IMR-90 (cell line): ENCODE measurements around the gene LRRC55. TPM values are rescaled to one million over a fixed set of nuclear protein-coding genes. Genes with fewer than 3 reads are reported as not detected.

Experiments used
- ATAC-seq: fragments of 200-7000 bp; cut with Tn5 transposase; 2 replicates; pipeline ENCODE4 v1.9.1; 2020; ENCODE audit warnings: low read depth, mild to moderate bottlenecking, moderate library complexity
- BruUV-seq: library from RNA; stranded (reverse); fragments of 400-500 nt; replicated peaks from 2 replicates; lab custom pipeline; 2021; lab: Mats Ljungman, UMichigan
- CTCF ChIA-PET: fragments of 300-600 bp; formaldehyde crosslinking; extraction: SDS; loops from one replicate; lab custom pipeline; 2021; ENCODE audit warnings: antibody characterized with exemption; lab: Yijun Ruan, JAX
- POLR2A ChIA-PET: fragments of 300-600 bp; sonication (Branson Sonifier 250); formaldehyde crosslinking; loops from one replicate; lab custom pipeline; 2022; ENCODE audit warnings: antibody characterized with exemption; ENCODE audit not compliant: unreplicated experiment; lab: Charles Lee
- DNase-seq: peaks from one replicate; pipeline ENCODE4 v3.0.0; 2013
- H2AFZ ChIP-seq: replicated peaks from 2 replicates; pipeline ENCODE3; 2013; ENCODE audit warnings: low read length, mild to moderate bottlenecking; ENCODE audit not compliant: poor library complexity
- H2AK5ac ChIP-seq: 2 replicates; pipeline ENCODE4 v1.6.1; 2013; ENCODE audit warnings: low read depth, low read length, inconsistent platforms
- H2AK9ac ChIP-seq: replicated peaks from 2 replicates; pipeline ENCODE3; 2013; ENCODE audit warnings: mild to moderate bottlenecking, low read depth, low read length, moderate library complexity; ENCODE audit not compliant: poor library complexity
- H2BK120ac ChIP-seq: 2 replicates; pipeline ENCODE4 v1.6.1; 2013; ENCODE audit warnings: low read depth, low read length, inconsistent platforms
- H2BK15ac ChIP-seq: 3 replicates; pipeline ENCODE4 v1.6.1; 2013; ENCODE audit warnings: low read depth, low read length, inconsistent platforms
- H2BK20ac ChIP-seq: 2 replicates; pipeline ENCODE4 v1.6.1; 2013; ENCODE audit warnings: low read depth, mild to moderate bottlenecking, inconsistent platforms, low read length, moderate library complexity
- H2BK5ac ChIP-seq: 2 replicates; pipeline ENCODE4 v1.6.1; 2013; ENCODE audit warnings: mild to moderate bottlenecking, low read depth, low read length, inconsistent platforms; ENCODE audit not compliant: poor library complexity, severe bottlenecking
- H3K14ac ChIP-seq: replicated peaks from 2 replicates; pipeline ENCODE4 v1.6.1; 2013; ENCODE audit warnings: low read depth, low read length, inconsistent platforms
- H3K18ac ChIP-seq: 2 replicates; pipeline ENCODE4 v1.6.1; 2013; ENCODE audit warnings: low read depth, low read length, control low read depth
- H3K23ac ChIP-seq: 2 replicates; pipeline ENCODE4 v1.6.1; 2013; ENCODE audit warnings: low read depth, low read length, inconsistent platforms
- H3K27ac ChIP-seq: 2 replicates; pipeline ENCODE4 v1.5.1; 2013; ENCODE audit warnings: mild to moderate bottlenecking, control low read depth, low read length; ENCODE audit not compliant: insufficient read depth
- H3K27me3 ChIP-seq: 2 replicates; pipeline ENCODE4 v1.6.1; 2013; ENCODE audit warnings: low read length; ENCODE audit not compliant: control insufficient read depth, insufficient read depth
- H3K36me3 ChIP-seq: 2 replicates; pipeline ENCODE4 v1.6.1; 2013; ENCODE audit warnings: low read length, mixed read lengths; ENCODE audit not compliant: control insufficient read depth, insufficient read depth
- H3K4ac ChIP-seq: 2 replicates; pipeline ENCODE4 v1.6.1; 2013; ENCODE audit warnings: low read depth, low read length, inconsistent platforms
- H3K4me1 ChIP-seq: 2 replicates; pipeline ENCODE4 v1.6.1; 2013; ENCODE audit warnings: low read length, mixed read lengths; ENCODE audit not compliant: control insufficient read depth, insufficient read depth
- H3K4me2 ChIP-seq: 2 replicates; pipeline ENCODE4 v1.6.1; 2013; ENCODE audit warnings: low read depth, mild to moderate bottlenecking, control low read depth, low read length, moderate library complexity
- H3K4me3 ChIP-seq: 2 replicates; pipeline ENCODE4 v1.5.1; 2013; ENCODE audit warnings: low read depth, mild to moderate bottlenecking, control low read depth, low read length, moderate library complexity; ENCODE audit not compliant: insufficient read depth
- H3K56ac ChIP-seq: 2 replicates; pipeline ENCODE4 v1.6.1; 2013; ENCODE audit warnings: low read length, inconsistent platforms; ENCODE audit not compliant: insufficient read depth; ENCODE audit errors: extremely low read depth
- H3K79me1 ChIP-seq, 2 experiments: 2 replicates each; pipeline ENCODE4 v1.6.1; 2013; ENCODE audit warnings: low read length in 2 of 2, inconsistent platforms in 1 of 2, low read depth in 1 of 2
- H3K9ac ChIP-seq: 2 replicates; pipeline ENCODE4 v1.6.1; 2013; ENCODE audit warnings: low read depth, low read length, control low read depth
- H3K9me1 ChIP-seq: 2 replicates; pipeline ENCODE4 v1.6.1; 2013; ENCODE audit warnings: low read length, inconsistent platforms; ENCODE audit not compliant: insufficient read depth
- H3K9me3 ChIP-seq: 2 replicates; pipeline ENCODE4 v1.6.1; 2013; ENCODE audit warnings: low read length; ENCODE audit not compliant: control insufficient read depth, insufficient read depth
- H4K20me1 ChIP-seq: 2 replicates; pipeline ENCODE4 v1.6.1; 2013; ENCODE audit warnings: low read length, inconsistent platforms; ENCODE audit not compliant: insufficient read depth
- H4K5ac ChIP-seq: 2 replicates; pipeline ENCODE4 v1.6.1; 2013; ENCODE audit warnings: mild to moderate bottlenecking, low read depth, low read length, control low read depth
- H4K8ac ChIP-seq, 2 experiments: 2 replicates each; pipeline ENCODE4 v1.6.1; 2013; ENCODE audit warnings: low read depth in 2 of 2, low read length in 2 of 2, control low read depth in 1 of 2, inconsistent platforms in 1 of 2
- H4K91ac ChIP-seq: 2 replicates; pipeline ENCODE4 v1.6.1; 2013; ENCODE audit warnings: low read depth, low read length, inconsistent platforms; ENCODE audit not compliant: insufficient read depth
- BHLHE40 ChIP-seq: fragments of 150-350 bp; IDR thresholded peaks from 2 replicates; pipeline ENCODE4 v1.6.1; 2016; ENCODE audit warnings: mild to moderate bottlenecking, low read depth, low read length
- CEBPB ChIP-seq: IDR thresholded peaks from 2 replicates; pipeline ENCODE4 v1.6.1; 2012; ENCODE audit warnings: low read depth, low read length, improper control_type of control experiment
- CHD1 ChIP-seq: IDR thresholded peaks from 2 replicates; pipeline ENCODE4 v1.6.1; 2012; ENCODE audit warnings: low read depth, low read length, improper control_type of control experiment
- FOS ChIP-seq: fragments of 150-350 bp; IDR thresholded peaks from 2 replicates; pipeline ENCODE4 v1.6.1; 2016; ENCODE audit warnings: low read depth, low read length
- MAFK ChIP-seq: IDR thresholded peaks from 2 replicates; pipeline ENCODE4 v1.6.1; 2012; ENCODE audit warnings: low read depth, low read length, improper control_type of control experiment
- MAZ ChIP-seq: IDR thresholded peaks from 2 replicates; pipeline ENCODE4 v1.6.1; 2012; ENCODE audit warnings: low read depth, mild to moderate bottlenecking, low read length, improper control_type of control experiment, moderate library complexity, borderline replicate concordance
- MXI1 ChIP-seq: IDR thresholded peaks from 2 replicates; pipeline ENCODE4 v1.6.1; 2012; ENCODE audit warnings: low read depth, mild to moderate bottlenecking, low read length, moderate library complexity, borderline replicate concordance
- NFE2L2 ChIP-seq: fragments of 150-350 bp; IDR thresholded peaks from 2 replicates; pipeline ENCODE4 v1.6.1; 2016; ENCODE audit warnings: low read depth, mild to moderate bottlenecking, low read length
- POLR2A ChIP-seq: IDR thresholded peaks from 2 replicates; pipeline ENCODE4 v1.6.1; 2012; ENCODE audit warnings: mild to moderate bottlenecking, low read depth, low read length
- RAD21 ChIP-seq: IDR thresholded peaks from 2 replicates; pipeline ENCODE4 v1.6.1; 2012; ENCODE audit warnings: low read length, improper control_type of control experiment
- RCOR1 ChIP-seq: IDR thresholded peaks from 2 replicates; pipeline ENCODE4 v1.6.1; 2012; ENCODE audit warnings: mild to moderate bottlenecking, low read length, improper control_type of control experiment; ENCODE audit not compliant: insufficient replicate concordance
- RFX5 ChIP-seq: IDR thresholded peaks from 2 replicates; pipeline ENCODE4 v1.8.0; 2012; ENCODE audit warnings: low read depth, mild to moderate bottlenecking, low read length, moderate library complexity
- SMC3 ChIP-seq: fragments of 150-350 bp; IDR thresholded peaks from 2 replicates; pipeline ENCODE4 v1.6.1; 2016; ENCODE audit warnings: low read depth, mild to moderate bottlenecking, antibody characterized with exemption, low read length, moderate library complexity
- USF2 ChIP-seq: fragments of 150-350 bp; IDR thresholded peaks from 2 replicates; pipeline ENCODE4 v1.6.1; 2017; ENCODE audit warnings: mild to moderate bottlenecking, antibody characterized with exemption, low read length, low read depth
- WGBS, 2 experiments: methylation state at CpG; one replicate each; pipeline versions ENCODE4 v1.1.5 to v1.1.7; 2013; ENCODE audit warnings: missing lambda C conversion rate in 2 of 2; ENCODE audit not compliant: insufficient read length in 1 of 2; ENCODE audit errors: extremely low coverage in 2 of 2; 5-methylcytosine and 5-hydroxymethylcytosine counted together
- dilution Hi-C: fragments of 300-500 bp; cut with HindIII; formaldehyde crosslinking; loops from one replicate; pipeline ENCODE4 v1.14.3; 2018; ENCODE audit warnings: low sequenced_read_pairs; ENCODE audit not compliant: unreplicated experiment
- in situ Hi-C: fragments of 300-500 bp; cut with MboI; formaldehyde crosslinking; loops from 3 replicates; pipeline ENCODE4 v1.14.3; 2019; ENCODE audit warnings: low sequenced_read_pairs, inconsistent platforms, mixed read lengths
- intact Hi-C: fragments of 100-400 bp; cut with micrococcal nuclease; formaldehyde crosslinking; loops from 2 replicates; pipeline ENCODE4 v1.10.0; 2022
- polyA plus RNA-seq, 3 experiments: library from polyadenylated mRNA; depleted of rRNA; stranded (reverse); fragments of >200 nt; gene quantifications; 2 replicates each; pipeline ENCODE4 v1.2.3, GENCODE V29; 2012; ENCODE audit warnings: low replicate concordance in 1 of 3
- total RNA-seq: library from RNA; depleted of rRNA; stranded (reverse); fragments of >200 nt; gene quantifications from 2 replicates; pipeline ENCODE4 v1.2.3, GENCODE V29; 2012
- TF ChIP-seq, protein P1 (sequence below): fragments of 150-350 bp; IDR thresholded peaks from 2 replicates; pipeline ENCODE4 v1.6.1; 2016; ENCODE audit warnings: low read depth, mild to moderate bottlenecking, low read length, moderate library complexity, borderline replicate concordance
- TF ChIP-seq, protein P2 (sequence below): conservative IDR thresholded peaks from 2 replicates; pipeline ENCODE4 v1.5.1; 2012; ENCODE audit warnings: mild to moderate bottlenecking, low read depth, low read length, improper control_type of control experiment

Gene LRRC55
- total and polyA plus RNA-seq, 2 of the 4 experiments (the other 2 are of a cell fraction): not detected

GRCh38 chr11:57217053-57217452 lies 35.3 kb downstream of the LRRC55 start:
- in situ Hi-C loops: no loop called here
- TF ChIP-seq, protein P1, sequence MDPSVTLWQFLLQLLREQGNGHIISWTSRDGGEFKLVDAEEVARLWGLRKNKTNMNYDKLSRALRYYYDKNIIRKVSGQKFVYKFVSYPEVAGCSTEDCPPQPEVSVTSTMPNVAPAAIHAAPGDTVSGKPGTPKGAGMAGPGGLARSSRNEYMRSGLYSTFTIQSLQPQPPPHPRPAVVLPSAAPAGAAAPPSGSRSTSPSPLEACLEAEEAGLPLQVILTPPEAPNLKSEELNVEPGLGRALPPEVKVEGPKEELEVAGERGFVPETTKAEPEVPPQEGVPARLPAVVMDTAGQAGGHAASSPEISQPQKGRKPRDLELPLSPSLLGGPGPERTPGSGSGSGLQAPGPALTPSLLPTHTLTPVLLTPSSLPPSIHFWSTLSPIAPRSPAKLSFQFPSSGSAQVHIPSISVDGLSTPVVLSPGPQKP: no peak
- TF ChIP-seq CHD1 (no peak), RAD21 (no peak), BHLHE40 (no peak), FOS (no peak), USF2 (no peak), POLR2A (no peak), SMC3 (no peak), RCOR1 (no peak), RFX5 (no peak), MXI1 (no peak), MAZ (no peak), MAFK (no peak), NFE2L2 (no peak), CEBPB (no peak)
- TF ChIP-seq, protein P2, sequence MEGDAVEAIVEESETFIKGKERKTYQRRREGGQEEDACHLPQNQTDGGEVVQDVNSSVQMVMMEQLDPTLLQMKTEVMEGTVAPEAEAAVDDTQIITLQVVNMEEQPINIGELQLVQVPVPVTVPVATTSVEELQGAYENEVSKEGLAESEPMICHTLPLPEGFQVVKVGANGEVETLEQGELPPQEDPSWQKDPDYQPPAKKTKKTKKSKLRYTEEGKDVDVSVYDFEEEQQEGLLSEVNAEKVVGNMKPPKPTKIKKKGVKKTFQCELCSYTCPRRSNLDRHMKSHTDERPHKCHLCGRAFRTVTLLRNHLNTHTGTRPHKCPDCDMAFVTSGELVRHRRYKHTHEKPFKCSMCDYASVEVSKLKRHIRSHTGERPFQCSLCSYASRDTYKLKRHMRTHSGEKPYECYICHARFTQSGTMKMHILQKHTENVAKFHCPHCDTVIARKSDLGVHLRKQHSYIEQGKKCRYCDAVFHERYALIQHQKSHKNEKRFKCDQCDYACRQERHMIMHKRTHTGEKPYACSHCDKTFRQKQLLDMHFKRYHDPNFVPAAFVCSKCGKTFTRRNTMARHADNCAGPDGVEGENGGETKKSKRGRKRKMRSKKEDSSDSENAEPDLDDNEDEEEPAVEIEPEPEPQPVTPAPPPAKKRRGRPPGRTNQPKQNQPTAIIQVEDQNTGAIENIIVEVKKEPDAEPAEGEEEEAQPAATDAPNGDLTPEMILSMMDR: no peak

More at GRCh38 chr11:57217053-57217452, 35.3 kb downstream of the LRRC55 start:
- Histone ChIP-seq H2AFZ (no peak overlapping the region), H2AK5ac (no peak overlapping the region), H4K20me1 (no peaks in the 10 kb centered on the region), H3K56ac (no peak overlapping the region), H3K9me1 (peaks cover 17% of the 10 kb centered on the region), H4K8ac (no peak overlapping the region), H3K4ac (peak overlapping the region; percentile 56; the same call in 1 of the 2 replicates), H2BK120ac (no peak overlapping the region), H2BK5ac (no peak overlapping the region), H3K79me1 (no peaks in the 10 kb centered on the region), H2BK20ac (no peak overlapping the region), H3K4me3 (no peak overlapping the region), H3K9ac (no peak overlapping the region), H2AK9ac (peak overlapping the region; percentile 33), H3K14ac (0 out of 2 replicates have a peak overlapping the region, but pooled peaks have one; percentile 11), H3K4me1 (peaks cover 16% of the 10 kb centered on the region), H3K27me3 (no peaks in the 10 kb centered on the region), H3K36me3 (no peaks in the 10 kb centered on the region), H3K9me3 (no peaks in the 10 kb centered on the region), H3K23ac (no peak overlapping the region), H2BK15ac (no peak overlapping the region), H4K91ac (no peak overlapping the region), H4K5ac (no peak overlapping the region), H3K27ac (no peak overlapping the region), H3K4me2 (no peak overlapping the region), H3K18ac (no peak overlapping the region)
- dilution Hi-C loops: no loop called here
- ChIA-PET POLR2A (no interaction called here), CTCF (no interaction called here)
- BruUV-seq: no TSS peak
- intact Hi-C loops: no loop called here
- DNase-seq: no peak
- no peak for ATAC-seq
- WGBS, 2 experiments: 71% methylated on average over 1 of the region's 4 CpGs; no CpG with 5 or more reads in 1 of the 2 experiments
